PFSK-1 (cell line): ENCODE results near the gene SV2C.

Experiments used
- POLR2AphosphoS5 ChIP-seq: IDR thresholded peaks from 2 replicates; pipeline ENCODE4 v1.6.1; 2012; ENCODE audit warnings: low read depth, mild to moderate bottlenecking, control low read depth, low read length, moderate library complexity
- SIN3A ChIP-seq: IDR thresholded peaks from 2 replicates; pipeline ENCODE4 v1.6.1; 2012; ENCODE audit warnings: mild to moderate bottlenecking, low read length, moderate library complexity, borderline replicate concordance; ENCODE audit not compliant: insufficient read depth
- TAF1 ChIP-seq: IDR thresholded peaks from 2 replicates; pipeline ENCODE4 v1.6.1; 2012; ENCODE audit warnings: low read length, control low read depth, borderline replicate concordance; ENCODE audit not compliant: insufficient read depth

GRCh38 chr5:76192837-76193236, 109.7 kb downstream of the SV2C start:
- TF ChIP-seq TAF1 (no peak), SIN3A (no peak), POLR2AphosphoS5 (no peak)
